Epithelial cell of proximal tubule (primary cell): ENCODE results near the gene SUMF2. TPM values are rescaled to one million over a fixed set of nuclear protein-coding genes. Genes with fewer than 3 reads are reported as not detected.
"Not testable (repeated sequence)": the region's sequence is repeated elsewhere in the genome, so short reads cannot be mapped to it uniquely, and the experiment has no call there.

Experiments
- DNase-seq: peaks from one replicate; pipeline ENCODE4 v3.0.0-alpha.2; 2011; ENCODE audit warnings: low read depth
- H3K4me3 ChIP-seq: 2 replicates; pipeline ENCODE4 v1.5.1; 2011; ENCODE audit warnings: low read depth, mild to moderate bottlenecking, low read length
- CTCF ChIP-seq: conservative IDR thresholded peaks from 2 replicates; pipeline ENCODE4 v1.5.1; 2012; ENCODE audit warnings: low read depth, mild to moderate bottlenecking, low read length
- total RNA-seq: library from RNA; depleted of rRNA; stranded (reverse); fragments of >200 nt; gene quantifications from 2 replicates; pipeline ENCODE4 v1.2.3, GENCODE V29; 2015

SUMF2 gene
- total RNA-seq, 1 donor from 2014 or later = 72.1 TPM

GRCh38 chr7:56087445-56087844 is 23.4 kb downstream of the SUMF2 start:
- no peak overlapping the region for H3K4me3 ChIP-seq
- TF ChIP-seq CTCF = no peak
- DNase-seq = no peak

GRCh38 chr7:56091591-56091990 is 27.5 kb downstream of the SUMF2 start:
- DNase-seq = no peak
- TF ChIP-seq CTCF = no peak
- no peak overlapping the region for H3K4me3 ChIP-seq

- DNase-seq, H3K4me3 ChIP-seq: not testable (repeated sequence)
Observed at GRCh38 chr7:56092388-56092787, 28.3 kb downstream of the SUMF2 start.

- H3K4me3 ChIP-seq = no peak within 1 kb of the TSS
- no peak for DNase-seq
- peak; percentile 74 for TF ChIP-seq CTCF
Observed at GRCh38 chr7:56092789-56093531, 28.9 kb downstream of the SUMF2 start, which contains the start of gene PHKG1. TSS of gene PHKG1 (minus strand) at chr7:56092952. CDS start at chr7:56088941, 4,011 bp downstream.

GRCh38 chr7:56097700-56098099 is 33.6 kb downstream of the SUMF2 start:
- no peak for DNase-seq
- no peak for TF ChIP-seq CTCF
- H3K4me3 ChIP-seq = no peak overlapping the region

- not testable (repeated sequence) for DNase-seq, H3K4me3 ChIP-seq
Observed at GRCh38 chr7:56098187-56099008, 34.3 kb downstream of the SUMF2 start.

GRCh38 chr7:56099653-56100052 is 35.6 kb downstream of the SUMF2 start:
- no peak overlapping the region for H3K4me3 ChIP-seq
- no peak for TF ChIP-seq CTCF
- no peak for DNase-seq

GRCh38 chr7:56104138-56104537 is 40.1 kb downstream of the SUMF2 start:
- not testable (repeated sequence) for DNase-seq, H3K4me3 ChIP-seq
